ENCODE results near the gene PLTP. TPM values are rescaled to one million over a fixed set of nuclear protein-coding genes. Genes with fewer than 3 reads are reported as not detected.

The PLTP gene
- total RNA-seq, 1 experiment from 2014 or later, result 1.4 TPM

GRCh38 chr20:45948261-45948733 lies 36.3 kb upstream of the PLTP start:
- Mint-ChIP-seq H3K36me3 (ENCODE audit: insufficient read depth, unreplicated experiment) (peaks cover 87% of the 10 kb centered on the region), H3K27me3 (ENCODE audit: unreplicated experiment) (no peaks in the 10 kb centered on the region), H3K4me3 (ENCODE audit: low read depth, unreplicated experiment) (no peak overlapping the region), H3K27ac (ENCODE audit: unreplicated experiment) (no peak overlapping the region), H3K4me1 (ENCODE audit: low read depth, unreplicated experiment) (no peaks in the 10 kb centered on the region), H3K9me3 (ENCODE audit: low read depth, unreplicated experiment) (no peaks in the 10 kb centered on the region)
- no peak for DNase-seq
- BruUV-seq (replicated peaks), result no TSS peak
- CTCF ChIA-PET, result interaction anchor here (0.9 to 1.5 kb wide), 2 partner anchors 17 to 21 kb away, joined by 3 to 6 read pairs; no protein-coding TSS in a partner anchor
- intact Hi-C loops (cut with micrococcal nuclease; ENCODE audit: unreplicated experiment), result no loop called here
- TF ChIP-seq, protein P1, sequence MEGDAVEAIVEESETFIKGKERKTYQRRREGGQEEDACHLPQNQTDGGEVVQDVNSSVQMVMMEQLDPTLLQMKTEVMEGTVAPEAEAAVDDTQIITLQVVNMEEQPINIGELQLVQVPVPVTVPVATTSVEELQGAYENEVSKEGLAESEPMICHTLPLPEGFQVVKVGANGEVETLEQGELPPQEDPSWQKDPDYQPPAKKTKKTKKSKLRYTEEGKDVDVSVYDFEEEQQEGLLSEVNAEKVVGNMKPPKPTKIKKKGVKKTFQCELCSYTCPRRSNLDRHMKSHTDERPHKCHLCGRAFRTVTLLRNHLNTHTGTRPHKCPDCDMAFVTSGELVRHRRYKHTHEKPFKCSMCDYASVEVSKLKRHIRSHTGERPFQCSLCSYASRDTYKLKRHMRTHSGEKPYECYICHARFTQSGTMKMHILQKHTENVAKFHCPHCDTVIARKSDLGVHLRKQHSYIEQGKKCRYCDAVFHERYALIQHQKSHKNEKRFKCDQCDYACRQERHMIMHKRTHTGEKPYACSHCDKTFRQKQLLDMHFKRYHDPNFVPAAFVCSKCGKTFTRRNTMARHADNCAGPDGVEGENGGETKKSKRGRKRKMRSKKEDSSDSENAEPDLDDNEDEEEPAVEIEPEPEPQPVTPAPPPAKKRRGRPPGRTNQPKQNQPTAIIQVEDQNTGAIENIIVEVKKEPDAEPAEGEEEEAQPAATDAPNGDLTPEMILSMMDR (IDR thresholded peaks at IDR 0.05; ENCODE audit: unreplicated experiment), result no peak

- H3K27ac Mint-ChIP-seq (ENCODE audit: unreplicated experiment), result no peak overlapping the region
- BruUV-seq (replicated peaks), result no TSS peak
- intact Hi-C loops (cut with micrococcal nuclease; ENCODE audit: unreplicated experiment), result no loop called here
- no peak overlapping the region for H3K4me3 Mint-ChIP-seq (ENCODE audit: low read depth, unreplicated experiment)
- DNase-seq, result no peak
- peaks cover 95% of the 10 kb centered on the region for H3K36me3 Mint-ChIP-seq (ENCODE audit: insufficient read depth, unreplicated experiment)
- H3K27me3 Mint-ChIP-seq (ENCODE audit: unreplicated experiment), result no peaks in the 10 kb centered on the region
- no peaks in the 10 kb centered on the region for H3K4me1 Mint-ChIP-seq (ENCODE audit: low read depth, unreplicated experiment)
- TF ChIP-seq, protein P1 (IDR thresholded peaks at IDR 0.05; ENCODE audit: unreplicated experiment), result no peak
- CTCF ChIA-PET, result interaction anchor here (1.1 kb wide), 1 partner anchor 14 kb away, joined by 3 read pairs; no protein-coding TSS in a partner anchor
- H3K9me3 Mint-ChIP-seq (ENCODE audit: low read depth, unreplicated experiment), result no peaks in the 10 kb centered on the region
These were observed 35.3 kb upstream of the PLTP start for GRCh38 chr20:45947110-45947866.

GRCh38 chr20:45946149-45946970 lies 34.4 kb upstream of the PLTP start:
- CTCF ChIA-PET, result interaction anchor here (1.1 kb wide), 1 partner anchor 13 kb away, joined by 3 read pairs; no protein-coding TSS in a partner anchor
- H3K4me3 Mint-ChIP-seq (ENCODE audit: low read depth, unreplicated experiment), result no peak overlapping the region
- no TSS peak for BruUV-seq (replicated peaks)
- intact Hi-C loops (cut with micrococcal nuclease; ENCODE audit: unreplicated experiment), result no loop called here
- H3K36me3 Mint-ChIP-seq (ENCODE audit: insufficient read depth, unreplicated experiment), result peaks cover 94% of the 10 kb centered on the region
- H3K9me3 Mint-ChIP-seq (ENCODE audit: low read depth, unreplicated experiment), result no peaks in the 10 kb centered on the region
- DNase-seq, result no peak
- H3K4me1 Mint-ChIP-seq (ENCODE audit: low read depth, unreplicated experiment), result no peaks in the 10 kb centered on the region
- H3K27ac Mint-ChIP-seq (ENCODE audit: unreplicated experiment), result no peak overlapping the region
- no peaks in the 10 kb centered on the region for H3K27me3 Mint-ChIP-seq (ENCODE audit: unreplicated experiment)
- TF ChIP-seq, protein P1 (IDR thresholded peaks at IDR 0.05; ENCODE audit: unreplicated experiment), result no peak

GRCh38 chr20:45945678-45946148 lies 33.8 kb upstream of the PLTP start:
- Mint-ChIP-seq H3K4me1 (ENCODE audit: low read depth, unreplicated experiment) (no peaks in the 10 kb centered on the region), H3K27me3 (ENCODE audit: unreplicated experiment) (no peaks in the 10 kb centered on the region), H3K27ac (ENCODE audit: unreplicated experiment) (no peak overlapping the region), H3K36me3 (ENCODE audit: insufficient read depth, unreplicated experiment) (peaks cover 87% of the 10 kb centered on the region), H3K4me3 (ENCODE audit: low read depth, unreplicated experiment) (no peak overlapping the region), H3K9me3 (ENCODE audit: low read depth, unreplicated experiment) (no peaks in the 10 kb centered on the region)
- CTCF ChIA-PET, result no interaction called here
- intact Hi-C loops (cut with micrococcal nuclease; ENCODE audit: unreplicated experiment), result no loop called here
- BruUV-seq (replicated peaks), result no TSS peak
- DNase-seq, result no peak
- TF ChIP-seq, protein P1 (IDR thresholded peaks at IDR 0.05; ENCODE audit: unreplicated experiment), result no peak
